IPS DF 4.7 (cell line): Measurements from ENCODE around the gene CLEC2A.

ENCODE experiments used
- DNase-seq: peaks from one replicate; pipeline ENCODE4 v3.0.0-alpha.2; 2013; ENCODE audit warnings: low spot score; ENCODE audit errors: extremely low read depth

The CLEC2A gene

GRCh38 chr12:9935026-9935425, 2.9 kb upstream of the CLEC2A start:
- no peak for DNase-seq

- no peak for DNase-seq
These were observed 1.8 kb upstream of the CLEC2A start for GRCh38 chr12:9933958-9934357.

- DNase-seq, result no peak
These were observed 925 bp downstream of the CLEC2A start for GRCh38 chr12:9931245-9931644.

GRCh38 chr12:9928607-9929006, 3.6 kb downstream of the CLEC2A start:
- no peak for DNase-seq

GRCh38 chr12:9926876-9927275, 5.3 kb downstream of the CLEC2A start:
- no peak for DNase-seq

GRCh38 chr12:9925705-9926393, 6.3 kb downstream of the CLEC2A start:
- DNase-seq, result peak; percentile 41

GRCh38 chr12:9922429-9922828, 9.7 kb downstream of the CLEC2A start:
- no peak for DNase-seq

- DNase-seq, result no peak
These were observed 11.7 kb downstream of the CLEC2A start for GRCh38 chr12:9920451-9920850.

GRCh38 chr12:9919443-9919842, 12.7 kb downstream of the CLEC2A start:
- no peak for DNase-seq

- no peak for DNase-seq
These were observed 20.5 kb downstream of the CLEC2A start for GRCh38 chr12:9911708-9912107.

- DNase-seq, result no peak
These were observed 21.3 kb downstream of the CLEC2A start for GRCh38 chr12:9910716-9911421.

GRCh38 chr12:9909724-9910123, 22.4 kb downstream of the CLEC2A start:
- no peak for DNase-seq

- no peak for DNase-seq
These were observed 23.8 kb downstream of the CLEC2A start for GRCh38 chr12:9908350-9908749.

GRCh38 chr12:9907769-9908168, 24.4 kb downstream of the CLEC2A start:
- DNase-seq, result no peak

GRCh38 chr12:9906873-9907272, 25.3 kb downstream of the CLEC2A start:
- no peak for DNase-seq

- DNase-seq, result no peak
These were observed 29.5 kb downstream of the CLEC2A start for GRCh38 chr12:9902539-9903228.

- DNase-seq, result no peak
These were observed 31.2 kb downstream of the CLEC2A start for GRCh38 chr12:9900930-9901329.

GRCh38 chr12:9899209-9899608, 33.0 kb downstream of the CLEC2A start:
- peak; percentile 11 for DNase-seq

- DNase-seq, result no peak
These were observed 34.6 kb downstream of the CLEC2A start for GRCh38 chr12:9897535-9897934.

- DNase-seq, result no peak
These were observed 36.8 kb downstream of the CLEC2A start for GRCh38 chr12:9895215-9895971.

GRCh38 chr12:9888665-9889273, 43.4 kb downstream of the CLEC2A start:
- DNase-seq, result no peak
